Activated T-cell treated with anti-CD3 and anti-CD28 coated beads, Interleukin-2, amount 50 U/mL, for 4 hours (primary cell): Measurements from ENCODE around the gene OR5AK2. TPM values are rescaled to one million over a fixed set of nuclear protein-coding genes. Genes with fewer than 3 reads are reported as not detected.

ENCODE experiments used
- total RNA-seq, 3 donors: library from RNA; stranded (reverse); gene quantifications; one replicate each; pipeline ENCODE4 v1.2.1, GENCODE V29; 2021

The OR5AK2 gene
- total RNA-seq, 3 donors from 2014 or later, result not detected

Other genes with a start within 250 kb of the OR5AK2 start
- not detected for gene OR9G4, start 240.2 kb upstream of the OR5AK2 start, total RNA-seq
- not detected for gene LRRC55, start 193.0 kb downstream of the OR5AK2 start, total RNA-seq
- gene APLNR, start 248.3 kb downstream of the OR5AK2 start, total RNA-seq, result not detected